HL-60 (cell line): Measurements from ENCODE around the gene CRTC3.

Experiments used
- DNase-seq, 2 experiments: peaks; one replicate each; pipeline ENCODE4 v3.0.0-alpha.2; 2010 to 2020; ENCODE audit warnings: low read depth in 1 of 2, low spot score in 1 of 2
- H3K27ac ChIP-seq: fragments of 250-450 bp; sonication (Bioruptor Pico); replicated peaks from 2 replicates; pipeline ENCODE4 v1.5.1; 2020; ENCODE audit warnings: mild to moderate bottlenecking, moderate library complexity
- H3K27me3 ChIP-seq: fragments of 250-450 bp; sonication (Bioruptor Pico); 2 replicates; pipeline ENCODE4 v1.5.1; 2021; ENCODE audit warnings: mild to moderate bottlenecking, moderate library complexity; ENCODE audit not compliant: insufficient read depth, poor library complexity, severe bottlenecking
- H3K4me3 ChIP-seq: replicated peaks from 2 replicates; pipeline ENCODE4 v1.5.1; 2011; ENCODE audit warnings: mild to moderate bottlenecking, control low read depth, low read length; ENCODE audit not compliant: insufficient read depth
- GABPA ChIP-seq: IDR thresholded peaks from 2 replicates; pipeline ENCODE4 v1.6.1; 2012; ENCODE audit warnings: low read depth
- POLR2AphosphoS5 ChIP-seq: IDR thresholded peaks from 2 replicates; pipeline ENCODE4 v1.6.1; 2012; ENCODE audit warnings: low read depth
- SPI1 ChIP-seq: IDR thresholded peaks from 2 replicates; pipeline ENCODE4 v1.6.1; 2012; ENCODE audit warnings: low read depth, mild to moderate bottlenecking, borderline replicate concordance
- TF ChIP-seq, protein P1 (sequence below): IDR thresholded peaks from 2 replicates; pipeline ENCODE4 v1.6.1; 2012; ENCODE audit warnings: low read depth; ENCODE audit not compliant: insufficient replicate concordance
- TF ChIP-seq, protein P2 (sequence below): IDR thresholded peaks from one replicate; pipeline ENCODE4 v1.5.1; 2011; ENCODE audit warnings: low read length, control low read depth, inconsistent platforms; ENCODE audit not compliant: insufficient read depth

Gene CRTC3

DNA sequence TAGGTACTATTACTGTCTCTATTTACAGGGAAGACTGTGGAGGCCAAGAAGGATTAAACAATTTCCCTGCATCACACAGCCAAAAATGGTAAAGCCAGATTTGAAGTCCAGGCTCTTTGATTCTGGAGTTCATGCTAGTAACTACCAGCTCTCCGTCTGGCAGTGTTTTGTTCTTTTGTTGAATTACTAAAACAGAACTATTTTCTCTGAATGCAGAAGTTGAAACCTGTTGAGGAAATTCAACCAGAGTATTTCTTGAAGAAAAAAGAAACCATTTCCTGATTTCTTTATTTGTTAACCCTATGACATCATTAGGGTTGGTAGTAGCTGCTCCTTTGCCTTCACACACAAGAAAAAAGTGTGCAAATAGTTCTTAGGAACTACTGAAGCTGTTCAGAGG lies 34.3 kb downstream of the CRTC3 start:
- Histone ChIP-seq H3K27ac (peak overlapping the region; percentile 58), H3K27me3 (no peaks in the 10 kb centered on the region)

DNA sequence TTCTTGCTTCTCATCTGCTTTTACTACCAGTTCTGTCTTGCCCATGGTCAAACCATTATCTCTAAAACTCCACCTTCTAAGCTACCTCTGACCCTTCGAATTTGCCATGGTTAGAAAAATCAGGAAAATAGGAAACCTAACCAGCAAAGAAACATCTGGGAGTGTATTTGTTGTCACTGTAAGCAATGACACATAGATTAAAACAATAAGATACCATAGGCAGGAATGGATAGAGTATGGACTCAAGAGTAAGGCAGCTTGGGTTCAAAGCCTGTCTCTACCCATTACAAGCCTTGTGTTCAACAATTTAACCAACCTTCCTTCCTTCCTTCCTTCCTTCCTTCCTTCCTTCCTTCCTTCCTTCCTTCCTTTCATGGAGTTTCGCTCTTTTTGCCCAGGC lies 34.9 kb downstream of the CRTC3 start:
- Histone ChIP-seq H3K27ac (peak overlapping the region; percentile 58), H3K4me3 (no peak overlapping the region), H3K27me3 (no peaks in the 10 kb centered on the region)
- DNase-seq, result no peak
- TF ChIP-seq, protein P1, sequence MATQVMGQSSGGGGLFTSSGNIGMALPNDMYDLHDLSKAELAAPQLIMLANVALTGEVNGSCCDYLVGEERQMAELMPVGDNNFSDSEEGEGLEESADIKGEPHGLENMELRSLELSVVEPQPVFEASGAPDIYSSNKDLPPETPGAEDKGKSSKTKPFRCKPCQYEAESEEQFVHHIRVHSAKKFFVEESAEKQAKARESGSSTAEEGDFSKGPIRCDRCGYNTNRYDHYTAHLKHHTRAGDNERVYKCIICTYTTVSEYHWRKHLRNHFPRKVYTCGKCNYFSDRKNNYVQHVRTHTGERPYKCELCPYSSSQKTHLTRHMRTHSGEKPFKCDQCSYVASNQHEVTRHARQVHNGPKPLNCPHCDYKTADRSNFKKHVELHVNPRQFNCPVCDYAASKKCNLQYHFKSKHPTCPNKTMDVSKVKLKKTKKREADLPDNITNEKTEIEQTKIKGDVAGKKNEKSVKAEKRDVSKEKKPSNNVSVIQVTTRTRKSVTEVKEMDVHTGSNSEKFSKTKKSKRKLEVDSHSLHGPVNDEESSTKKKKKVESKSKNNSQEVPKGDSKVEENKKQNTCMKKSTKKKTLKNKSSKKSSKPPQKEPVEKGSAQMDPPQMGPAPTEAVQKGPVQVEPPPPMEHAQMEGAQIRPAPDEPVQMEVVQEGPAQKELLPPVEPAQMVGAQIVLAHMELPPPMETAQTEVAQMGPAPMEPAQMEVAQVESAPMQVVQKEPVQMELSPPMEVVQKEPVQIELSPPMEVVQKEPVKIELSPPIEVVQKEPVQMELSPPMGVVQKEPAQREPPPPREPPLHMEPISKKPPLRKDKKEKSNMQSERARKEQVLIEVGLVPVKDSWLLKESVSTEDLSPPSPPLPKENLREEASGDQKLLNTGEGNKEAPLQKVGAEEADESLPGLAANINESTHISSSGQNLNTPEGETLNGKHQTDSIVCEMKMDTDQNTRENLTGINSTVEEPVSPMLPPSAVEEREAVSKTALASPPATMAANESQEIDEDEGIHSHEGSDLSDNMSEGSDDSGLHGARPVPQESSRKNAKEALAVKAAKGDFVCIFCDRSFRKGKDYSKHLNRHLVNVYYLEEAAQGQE, result no peak
- no peak for TF ChIP-seq SPI1
- TF ChIP-seq GABPA, result no peak
- TF ChIP-seq, protein P2, sequence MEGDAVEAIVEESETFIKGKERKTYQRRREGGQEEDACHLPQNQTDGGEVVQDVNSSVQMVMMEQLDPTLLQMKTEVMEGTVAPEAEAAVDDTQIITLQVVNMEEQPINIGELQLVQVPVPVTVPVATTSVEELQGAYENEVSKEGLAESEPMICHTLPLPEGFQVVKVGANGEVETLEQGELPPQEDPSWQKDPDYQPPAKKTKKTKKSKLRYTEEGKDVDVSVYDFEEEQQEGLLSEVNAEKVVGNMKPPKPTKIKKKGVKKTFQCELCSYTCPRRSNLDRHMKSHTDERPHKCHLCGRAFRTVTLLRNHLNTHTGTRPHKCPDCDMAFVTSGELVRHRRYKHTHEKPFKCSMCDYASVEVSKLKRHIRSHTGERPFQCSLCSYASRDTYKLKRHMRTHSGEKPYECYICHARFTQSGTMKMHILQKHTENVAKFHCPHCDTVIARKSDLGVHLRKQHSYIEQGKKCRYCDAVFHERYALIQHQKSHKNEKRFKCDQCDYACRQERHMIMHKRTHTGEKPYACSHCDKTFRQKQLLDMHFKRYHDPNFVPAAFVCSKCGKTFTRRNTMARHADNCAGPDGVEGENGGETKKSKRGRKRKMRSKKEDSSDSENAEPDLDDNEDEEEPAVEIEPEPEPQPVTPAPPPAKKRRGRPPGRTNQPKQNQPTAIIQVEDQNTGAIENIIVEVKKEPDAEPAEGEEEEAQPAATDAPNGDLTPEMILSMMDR, result no peak
- TF ChIP-seq POLR2AphosphoS5, result no peak

More for the DNA sequence above, 34.3 kb downstream of the CRTC3 start:
- TF ChIP-seq, protein P1, result no peak
- TF ChIP-seq, protein P2, result no peak
- TF ChIP-seq SPI1, result peak; percentile 60; the same call in 1 of the 2 replicates
- no peak for TF ChIP-seq GABPA
- no peak overlapping the region for H3K4me3 ChIP-seq
- peak in 1 of 2 experiments; percentile 34 for DNase-seq

DNA sequence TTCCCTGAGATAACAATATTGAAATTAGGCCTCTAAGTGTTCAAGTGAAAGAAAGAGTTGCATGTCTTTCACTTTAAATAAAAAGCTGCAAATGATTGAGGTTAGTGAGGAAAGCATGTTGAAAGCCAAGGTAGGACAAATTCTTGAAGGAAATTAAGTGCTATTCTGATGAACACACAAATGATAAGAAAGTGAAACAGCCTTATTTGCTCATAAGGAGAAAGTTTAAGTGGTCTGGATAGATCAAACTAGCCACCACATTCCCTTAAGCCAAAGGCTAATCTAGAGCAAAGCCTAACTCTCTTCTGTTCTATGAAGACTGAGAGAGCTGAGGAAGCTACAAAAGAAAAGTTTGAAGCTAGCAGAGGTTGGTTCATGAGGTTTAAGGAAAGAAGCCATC lies 36.1 kb downstream of the CRTC3 start:
- Histone ChIP-seq H3K27ac (peak overlapping the region; percentile 55), H3K4me3 (no peak overlapping the region), H3K27me3 (no peaks in the 10 kb centered on the region)
- no peak for DNase-seq
- TF ChIP-seq, protein P1, result no peak
- no peak for TF ChIP-seq POLR2AphosphoS5
- TF ChIP-seq GABPA, result no peak
- no peak for TF ChIP-seq SPI1
- TF ChIP-seq, protein P2, result no peak
